Stomach (tissue), 9 donors: Measurements from ENCODE around the gene FOXK2. TPM values are rescaled to one million over a fixed set of nuclear protein-coding genes. Genes with fewer than 3 reads are reported as not detected.

ENCODE experiments used
- DNase-seq, 2 donors: peaks; one replicate each; pipeline versions ENCODE4 v3.0.0 to v3.0.0-alpha.2; 2013 to 2019
- H3K27ac ChIP-seq, 5 donors: fragments of 200-600 bp in 4 of 5; sonication (generic) in 4 of 5; one replicate each; pipeline ENCODE4 v1.5.1; 2013 to 2019; ENCODE audit warnings: mild to moderate bottlenecking in 1 of 5, moderate library complexity in 1 of 5
- H3K27me3 ChIP-seq, 3 donors: fragments of 200-600 bp; sonication (generic); one replicate each; pipeline ENCODE4 v1.5.1; 2017 to 2019; ENCODE audit warnings: mixed run types in 1 of 3
- H3K36me3 ChIP-seq, 4 donors: fragments of 200-600 bp; sonication (generic); 1 replicate in 3 of 4; 2 replicates in 1 of 4; pipeline ENCODE4 v1.5.1; 2016 to 2019
- H3K4me1 ChIP-seq, 4 donors: fragments of 200-600 bp; sonication (generic); one replicate each; pipeline ENCODE4 v1.5.1; 2016 to 2019
- H3K4me3 ChIP-seq, 4 donors: fragments of 200-600 bp; sonication (generic) in 3 of 4; one replicate each; pipeline ENCODE4 v1.5.1; 2016 to 2019; ENCODE audit warnings: mild to moderate bottlenecking in 1 of 4
- H3K9me3 ChIP-seq, 4 donors: fragments of 200-600 bp; sonication (generic); one replicate each; pipeline ENCODE4 v1.5.1; 2016 to 2019
- EP300 ChIP-seq: sonication (generic); formaldehyde crosslinking; IDR thresholded peaks from one replicate; pipeline ENCODE4 v1.6.1; 2017; ENCODE audit warnings: antibody characterized with exemption
- POLR2A ChIP-seq, 4 donors: fragments of 450-650 bp; IDR thresholded peaks; one replicate each; pipeline ENCODE4 v1.6.1; 2016; ENCODE audit warnings: antibody characterized with exemption in 4 of 4, control low read depth in 2 of 4, mild to moderate bottlenecking in 1 of 4, moderate library complexity in 1 of 4
- POLR2AphosphoS5 ChIP-seq, 3 donors: sonication (generic); formaldehyde crosslinking; IDR thresholded peaks; one replicate each; pipeline ENCODE4 v1.6.1; 2016; ENCODE audit warnings: antibody characterized with exemption in 3 of 3
- WGBS, 5 donors: extraction: QIAGEN DNeasy Blood & Tissue Kit in 3 of 5; methylation state at CpG; one replicate each; pipeline versions ENCODE4 v1.1.5 to v1.1.7; 2013 to 2018; 5-methylcytosine and 5-hydroxymethylcytosine counted together
- intact Hi-C: fragments of 100-400 bp; cut with DNase I; formaldehyde crosslinking; loops from one replicate; pipeline ENCODE4 v1.15.1; 2023; ENCODE audit warnings: low total_unique reads
- polyA plus RNA-seq, 3 donors: library from polyadenylated mRNA; stranded (reverse); fragments of 200-250 nt; gene quantifications; one replicate each; pipeline ENCODE4 v1.2.3, GENCODE V29; 2013
- total RNA-seq, 5 donors: library from RNA; depleted of rRNA; stranded (reverse); fragments of >200 nt; gene quantifications; one replicate each; pipeline versions ENCODE4 v1.1.0 to v1.2.3, GENCODE V29; 2014 to 2016
- TF ChIP-seq, protein P1 (sequence below), 7 experiments: fragments of 450-650 bp in 4 of 7; fragments of 200-600 bp in 3 of 7; sonication (generic) in 3 of 7; IDR thresholded peaks; one replicate each; pipeline ENCODE4 v1.5.1; 2016 to 2019; ENCODE audit warnings: antibody characterized with exemption in 7 of 7, control low read depth in 2 of 7, mild to moderate bottlenecking in 1 of 7
- donor health status: healthy with polysubstance abuse.
- donor health status: Bipolar disorder and iron deficiency.
- donor health status: healthy.

The FOXK2 gene
- total and polyA plus RNA-seq, 8 donors: 12.8 to 71.8 (median 31.9) TPM

DNA sequence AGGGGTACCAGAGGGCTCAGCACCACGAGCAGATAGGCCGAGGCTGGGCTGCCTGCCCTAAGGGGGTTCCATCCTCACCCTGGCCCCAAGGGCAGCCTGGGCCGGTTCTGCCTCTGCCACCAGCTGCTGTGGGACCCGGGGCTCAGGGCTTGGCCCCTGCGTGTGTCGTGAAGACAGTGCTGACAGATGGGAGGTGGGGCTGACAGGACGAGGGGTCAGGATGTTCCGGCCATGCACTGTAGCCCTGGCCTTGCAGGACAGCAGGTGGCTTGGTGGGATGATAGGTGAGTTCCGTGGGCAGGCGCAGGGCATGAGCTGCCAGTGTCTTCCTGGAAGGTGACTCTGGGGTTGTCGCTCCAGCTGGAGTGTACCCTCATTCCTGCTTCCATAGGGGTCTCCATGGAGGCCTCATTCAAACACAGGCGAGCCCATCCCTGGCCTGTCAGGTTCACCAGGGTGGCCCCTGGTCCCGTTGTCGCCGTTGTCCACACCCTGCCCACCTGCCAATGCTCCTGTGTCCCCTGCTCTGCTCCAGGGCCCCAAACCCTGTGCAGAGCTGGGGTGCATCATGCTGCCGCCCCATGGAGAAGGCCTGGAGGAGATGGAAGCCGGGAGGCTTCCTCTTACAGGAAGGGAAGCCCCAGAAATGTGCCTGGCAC, 71.5 kb downstream of the FOXK2 start:
- no peak for TF ChIP-seq EP300
- TF ChIP-seq POLR2AphosphoS5 (IDR thresholded peaks at IDR 0.05): no peak
- TF ChIP-seq, protein P1, sequence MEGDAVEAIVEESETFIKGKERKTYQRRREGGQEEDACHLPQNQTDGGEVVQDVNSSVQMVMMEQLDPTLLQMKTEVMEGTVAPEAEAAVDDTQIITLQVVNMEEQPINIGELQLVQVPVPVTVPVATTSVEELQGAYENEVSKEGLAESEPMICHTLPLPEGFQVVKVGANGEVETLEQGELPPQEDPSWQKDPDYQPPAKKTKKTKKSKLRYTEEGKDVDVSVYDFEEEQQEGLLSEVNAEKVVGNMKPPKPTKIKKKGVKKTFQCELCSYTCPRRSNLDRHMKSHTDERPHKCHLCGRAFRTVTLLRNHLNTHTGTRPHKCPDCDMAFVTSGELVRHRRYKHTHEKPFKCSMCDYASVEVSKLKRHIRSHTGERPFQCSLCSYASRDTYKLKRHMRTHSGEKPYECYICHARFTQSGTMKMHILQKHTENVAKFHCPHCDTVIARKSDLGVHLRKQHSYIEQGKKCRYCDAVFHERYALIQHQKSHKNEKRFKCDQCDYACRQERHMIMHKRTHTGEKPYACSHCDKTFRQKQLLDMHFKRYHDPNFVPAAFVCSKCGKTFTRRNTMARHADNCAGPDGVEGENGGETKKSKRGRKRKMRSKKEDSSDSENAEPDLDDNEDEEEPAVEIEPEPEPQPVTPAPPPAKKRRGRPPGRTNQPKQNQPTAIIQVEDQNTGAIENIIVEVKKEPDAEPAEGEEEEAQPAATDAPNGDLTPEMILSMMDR (IDR thresholded peaks at IDR 0.05): no peak
- no peak for TF ChIP-seq POLR2A (IDR thresholded peaks at IDR 0.05)
- Histone ChIP-seq H3K9me3 (no peaks in the 10 kb centered on the region), H3K27ac (peak overlapping the region; percentile 92 to 98 (median 94)), H3K27me3 (no peaks in the 10 kb centered on the region), H3K36me3 (peaks cover 14 to 36% (median 35%) of the 10 kb centered on the region in 4 donors), H3K4me3 (no peak overlapping the region), H3K4me1 (peaks cover 43 to 83% (median 56%) of the 10 kb centered on the region in 4 donors)
- no peak for DNase-seq
- intact Hi-C loops: no loop called here
- 65 to 74% (median 70%) methylated on average over 10 to 17 of the region's 17 CpGs for WGBS, 5 donors

DNA sequence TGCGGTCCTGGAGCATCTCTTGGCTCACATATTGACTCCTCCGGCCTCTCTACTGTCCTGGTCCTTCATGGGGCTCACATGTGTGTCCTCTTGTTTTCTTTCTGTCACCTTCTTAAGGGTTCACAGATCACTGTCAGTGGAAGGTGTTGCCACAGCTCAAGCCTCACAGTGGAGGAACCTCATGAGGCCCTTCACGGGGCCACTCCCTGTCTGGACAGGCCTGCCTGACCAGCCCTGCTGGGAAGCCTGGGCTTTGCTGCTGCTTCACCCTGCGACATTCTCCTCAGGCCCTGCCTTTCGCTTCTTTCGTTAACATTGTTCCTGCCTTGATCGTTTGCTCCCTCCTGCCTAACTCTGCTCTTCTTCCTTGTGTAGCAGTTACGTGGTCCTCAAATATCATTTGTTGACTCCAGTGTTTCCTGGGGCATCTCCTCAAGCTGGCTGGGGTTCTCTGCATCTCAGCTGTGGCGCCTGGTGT, 72.8 kb downstream of the FOXK2 start:
- H3K4me3 ChIP-seq: peak overlapping the region in 3 of 4 donors; percentile 58 to 64 (median 62)
- intact Hi-C loops: no loop called here
- WGBS, 5 donors: 26 to 41% (median 31%) methylated on average over 9 of the region's 9 CpGs
- peaks cover 43 to 94% (median 56%) of the 10 kb centered on the region in 4 donors for H3K4me1 ChIP-seq
- peak overlapping the region; percentile 92 to 98 (median 94) for H3K27ac ChIP-seq
- H3K36me3 ChIP-seq: peaks cover 19 to 39% (median 38%) of the 10 kb centered on the region in 4 donors
- H3K9me3 ChIP-seq: no peaks in the 10 kb centered on the region
- H3K27me3 ChIP-seq: no peaks in the 10 kb centered on the region
- TF ChIP-seq EP300 (no peak), POLR2A (IDR thresholded peaks at IDR 0.05) (no peak), POLR2AphosphoS5 (IDR thresholded peaks at IDR 0.05) (no peak)
- TF ChIP-seq, protein P1 (IDR thresholded peaks at IDR 0.05): no peak
- DNase-seq: peak; percentile 57 to 62

DNA sequence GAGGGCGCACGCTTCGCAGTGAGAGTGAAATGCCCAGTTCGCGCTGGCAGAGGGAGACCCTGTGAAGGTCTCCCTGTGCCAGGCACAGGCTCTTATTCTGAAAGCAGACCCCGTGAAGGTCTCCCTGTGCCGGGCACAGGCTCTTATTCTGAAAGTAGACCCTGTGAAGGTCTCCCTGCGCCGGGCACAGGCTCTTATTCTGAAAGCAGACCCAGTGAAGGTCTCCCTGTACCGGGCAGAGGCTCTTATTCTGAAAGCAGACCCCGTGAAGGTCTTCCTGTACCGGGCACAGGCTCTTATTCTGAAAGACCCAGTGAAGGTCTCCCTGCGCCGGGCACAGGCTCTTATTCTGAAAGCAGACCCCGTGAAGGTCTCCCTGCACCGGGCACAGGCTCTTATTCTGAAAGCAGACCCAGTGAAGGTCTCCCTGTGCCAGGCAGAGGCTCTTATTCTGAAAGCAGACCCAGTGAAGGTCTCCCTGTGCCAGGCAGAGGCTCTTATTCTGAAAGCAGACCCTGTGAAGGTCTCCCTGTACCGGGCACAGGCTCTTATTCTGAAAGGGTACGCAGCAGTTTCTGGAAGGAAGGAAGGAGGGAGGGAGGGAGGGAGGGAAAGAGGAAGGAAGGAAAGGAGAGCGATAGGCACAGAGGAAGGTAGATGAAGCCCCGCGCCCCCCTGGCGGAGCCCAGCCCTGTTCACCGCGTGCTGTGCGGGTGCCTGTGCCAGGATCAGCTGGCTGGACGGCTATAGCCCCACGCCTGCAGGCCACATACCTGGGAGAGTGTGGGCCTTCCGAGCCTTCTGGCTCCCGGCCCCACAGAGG, 73.4 kb downstream of the FOXK2 start:
- 5 to 11% (median 8%) methylated on average over 28 to 29 of the region's 29 CpGs for WGBS, 5 donors
- Histone ChIP-seq H3K4me3 (peak overlapping the region; percentile 58 to 64 (median 62)), H3K27ac (peak overlapping the region; percentile 92 to 98 (median 94)), H3K36me3 (peaks cover 14 to 39% (median 38%) of the 10 kb centered on the region in 4 donors), H3K4me1 (peaks cover 43 to 89% (median 55%) of the 10 kb centered on the region in 4 donors), H3K9me3 (no peaks in the 10 kb centered on the region), H3K27me3 (no peaks in the 10 kb centered on the region)
- peak; percentile 82 to 94 for DNase-seq
- intact Hi-C loops: no loop called here
- TF ChIP-seq POLR2AphosphoS5 (IDR thresholded peaks at IDR 0.05) (peak in 1 of 3 donors; percentile 21), POLR2A (IDR thresholded peaks at IDR 0.05) (no peak)

DNA sequence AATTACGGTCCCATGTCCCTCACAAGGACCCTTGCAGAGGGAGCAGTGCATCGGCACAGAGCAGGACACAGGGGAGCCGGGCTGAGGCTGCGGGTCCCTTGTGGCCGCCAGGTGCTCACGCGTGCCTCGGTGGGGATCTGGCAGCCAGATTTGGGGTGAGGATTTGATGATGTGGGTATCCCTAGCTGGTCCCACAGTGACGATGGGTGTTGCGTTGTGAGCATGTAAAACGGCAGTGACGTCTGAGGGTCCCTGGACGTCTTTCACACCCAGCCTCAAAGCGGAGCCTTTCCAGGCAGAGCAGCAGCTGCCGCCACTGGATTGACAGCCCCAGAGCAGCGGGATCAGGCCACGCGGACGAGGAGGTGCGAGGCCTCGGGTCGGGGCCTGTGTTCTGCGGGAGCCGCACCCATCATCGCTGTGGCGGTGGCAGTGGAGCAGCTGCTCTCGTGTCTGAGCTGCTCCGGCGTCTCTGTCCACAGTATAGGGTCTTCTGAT, 74.1 kb downstream of the FOXK2 start:
- peak in 1 of 3 donors; percentile 1 for TF ChIP-seq POLR2AphosphoS5 (IDR thresholded peaks at IDR 0.05)
- TF ChIP-seq EP300: no peak
- 41 to 54% (median 48%) methylated on average over 15 to 29 of the region's 29 CpGs for WGBS, 5 donors
- DNase-seq: peak in 1 of 2 donors; percentile 49
- Histone ChIP-seq H3K27ac (peak overlapping the region; percentile 92 to 98 (median 94)), H3K4me1 (peaks cover 43 to 84% (median 53%) of the 10 kb centered on the region in 4 donors), H3K36me3 (peaks cover 14 to 41% (median 39%) of the 10 kb centered on the region in 4 donors), H3K9me3 (no peaks in the 10 kb centered on the region), H3K27me3 (no peaks in the 10 kb centered on the region), H3K4me3 (peak overlapping the region; percentile 58 to 64 (median 62))
- intact Hi-C loops: no loop called here

DNA sequence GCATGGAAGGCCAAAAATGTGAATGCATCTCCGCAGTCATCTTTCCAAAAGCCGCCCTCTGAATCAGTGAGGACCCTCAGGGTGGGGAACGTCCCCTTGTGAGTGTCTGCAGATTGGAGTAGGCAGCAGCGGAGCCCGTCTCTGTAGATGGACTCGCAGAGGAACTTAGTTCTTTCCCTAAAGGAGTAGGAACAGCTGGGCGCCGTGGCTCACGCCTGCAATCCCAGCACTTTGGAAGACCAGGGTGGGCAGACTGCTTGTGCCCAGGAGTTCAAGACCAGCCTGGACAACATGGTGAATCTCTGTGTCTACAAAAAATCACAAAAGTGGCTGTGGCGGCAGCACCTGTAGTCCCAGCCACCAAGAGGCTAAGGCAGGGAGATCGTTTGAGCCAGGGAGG, 75.0 kb downstream of the FOXK2 start:
- Histone ChIP-seq H3K9me3 (no peaks in the 10 kb centered on the region), H3K36me3 (peaks cover 14 to 48% (median 46%) of the 10 kb centered on the region in 4 donors), H3K27me3 (no peaks in the 10 kb centered on the region), H3K27ac (peak overlapping the region in 2 of 5 donors; percentile 2 to 17), H3K4me1 (peaks cover 43 to 75% (median 53%) of the 10 kb centered on the region in 4 donors), H3K4me3 (peak overlapping the region in 1 of 4 donors; percentile 58)
- WGBS, 5 donors: 93 to 97% (median 94%) methylated on average over 11 of the region's 11 CpGs
- TF ChIP-seq EP300 (no peak), POLR2A (IDR thresholded peaks at IDR 0.05) (no peak), POLR2AphosphoS5 (IDR thresholded peaks at IDR 0.05) (no peak)
- TF ChIP-seq, protein P1 (IDR thresholded peaks at IDR 0.05): no peak
- DNase-seq: no peak
- intact Hi-C loops: no loop called here
